ENCODE measurements around the gene PRR35.

Gene PRR35

GRCh38 chr16:565419-566330 lies 5.5 kb downstream of the PRR35 start:
- no peak for DNase-seq

DNA sequence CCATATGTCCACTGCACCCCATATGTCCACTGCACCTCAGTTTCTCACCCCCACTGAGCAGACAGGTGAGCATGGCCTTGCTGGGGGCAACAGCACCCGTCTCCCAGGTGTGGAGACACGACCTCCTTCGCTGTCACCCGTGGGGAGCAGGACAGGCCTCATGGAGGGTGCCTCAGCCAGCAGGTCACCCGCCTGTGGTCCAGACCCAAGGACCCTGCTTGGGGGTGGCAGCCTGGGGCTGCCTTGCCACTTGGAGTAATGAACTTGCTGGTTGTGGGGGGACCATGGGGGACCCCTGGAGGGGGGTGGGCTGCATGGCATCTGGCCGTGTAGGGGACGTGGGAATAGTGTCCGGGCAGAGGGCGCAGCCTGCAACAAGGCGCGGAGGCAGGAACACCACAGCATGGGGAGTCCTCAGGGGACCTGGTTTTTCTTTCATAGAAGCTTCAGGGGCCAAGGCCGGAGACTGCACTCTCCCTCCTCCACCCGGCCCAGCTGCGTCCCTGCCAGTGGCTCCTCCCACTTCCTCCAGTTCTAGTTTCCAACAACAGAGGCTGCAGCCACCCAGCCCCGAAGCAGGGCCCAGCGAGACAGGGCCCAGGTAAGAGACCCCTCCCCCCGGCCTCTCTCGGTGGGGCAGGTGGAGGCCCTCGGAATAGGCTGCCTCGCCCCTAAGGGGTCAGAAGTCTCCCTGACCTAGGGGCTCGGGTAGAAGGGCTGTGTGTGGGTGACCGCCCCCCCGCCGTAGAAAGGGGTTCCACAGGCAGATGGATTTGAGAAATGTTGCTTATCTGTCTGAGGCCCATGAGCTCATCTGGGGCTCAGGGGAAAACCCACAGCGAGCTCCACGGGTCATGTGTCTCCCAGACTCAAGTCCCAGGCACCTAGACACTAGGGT lies 6.5 kb downstream of the PRR35 start, which contains the start of gene NHLRC4:
Gene NHLRC4 (plus strand): TSS at position 531 of the 898 bp plus-strand sequence. CDS start 1,043 bp downstream, outside the sequence.
- DNase-seq = peak; percentile 23

- DNase-seq = no peak
Measured at GRCh38 chr16:567373-568256, 7.4 kb downstream of the PRR35 start.

DNA sequence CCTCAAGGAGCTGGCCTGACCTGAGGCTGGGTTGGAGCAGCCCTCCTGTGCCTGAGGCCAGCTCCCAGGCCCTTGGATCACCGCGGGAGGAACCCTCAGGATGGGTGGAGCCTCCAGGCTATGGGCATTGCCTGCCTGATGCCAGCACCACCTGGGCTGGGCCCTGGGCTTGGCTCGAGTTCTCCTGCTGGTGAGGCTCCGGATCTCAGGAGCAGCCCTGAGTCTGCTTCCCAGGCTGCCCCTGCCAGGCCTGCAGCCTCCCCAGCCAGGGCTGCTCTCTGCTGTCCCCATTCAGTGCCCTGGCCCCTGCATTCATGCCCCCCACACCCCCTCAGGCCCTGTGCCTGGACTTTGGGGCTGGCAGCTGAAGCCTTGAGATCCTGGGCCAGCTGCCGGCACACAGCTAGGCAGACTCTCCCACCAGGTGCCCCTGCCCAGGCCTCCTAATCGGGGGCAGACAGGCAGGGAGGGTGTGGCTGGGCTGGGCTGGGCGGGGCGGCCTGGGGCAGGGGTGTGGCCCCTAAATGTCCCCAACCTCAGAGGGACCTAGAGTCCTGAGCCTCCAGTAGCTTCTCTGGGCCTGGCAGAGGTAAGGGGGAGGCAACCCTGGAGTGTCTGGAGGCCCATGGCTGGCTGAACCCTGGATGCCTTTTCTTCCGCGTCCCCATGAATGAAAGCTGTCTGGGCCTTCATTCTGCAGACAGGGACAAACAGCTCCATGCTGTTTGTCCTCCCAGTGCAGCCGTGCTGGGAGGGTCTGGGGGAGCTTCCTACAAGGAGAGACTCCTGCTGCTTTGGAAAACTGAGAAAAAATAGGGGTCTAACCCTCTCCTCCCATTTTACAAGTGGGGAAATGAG lies 8.4 kb downstream of the PRR35 start:
- no peak for DNase-seq

DNA sequence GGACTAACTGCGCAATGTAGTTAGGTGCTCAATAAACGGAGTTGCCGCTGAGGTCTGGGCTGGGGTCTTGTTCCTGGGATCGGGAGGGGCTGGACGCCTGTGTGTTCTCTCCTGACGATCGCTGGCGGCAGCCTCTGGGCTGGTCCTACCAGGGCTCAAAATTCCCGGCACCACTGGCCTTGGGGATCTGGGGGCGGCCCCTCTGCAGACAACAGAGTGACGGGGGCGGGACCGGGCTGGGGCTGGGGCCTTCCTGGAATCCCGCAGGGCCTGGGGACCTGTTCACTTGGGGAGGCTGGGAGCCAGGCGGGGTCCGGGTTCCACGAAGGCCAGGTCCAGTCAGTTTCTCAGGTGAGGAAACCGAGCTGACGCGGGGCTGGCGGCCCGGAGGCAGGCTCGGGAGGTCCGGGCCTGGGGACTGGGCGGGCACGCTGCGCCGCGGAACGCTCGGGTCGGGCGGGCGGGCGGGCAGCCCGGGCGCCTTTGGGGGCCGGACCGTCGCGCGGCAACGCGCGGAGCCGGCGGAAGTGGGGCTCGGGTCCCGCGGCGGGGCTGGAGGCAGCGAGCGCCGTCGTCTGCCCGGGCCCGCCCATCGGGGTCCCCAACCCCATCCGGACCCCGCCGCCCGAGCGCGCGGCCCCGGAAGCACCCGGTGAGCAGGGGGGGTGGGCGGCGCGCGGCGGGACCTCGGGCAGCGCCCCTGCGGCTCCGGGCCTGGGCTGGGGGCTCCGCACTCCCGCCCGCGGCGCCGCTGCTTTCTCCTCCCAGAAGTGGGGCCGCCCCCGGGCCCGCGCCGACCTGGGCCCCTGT lies 9.5 kb downstream of the PRR35 start, which contains the start of gene PIGQ:
Gene PIGQ (plus strand): TSS at position 524 of the 810 bp plus-strand sequence. CDS start 4,107 bp downstream, outside the sequence.
- DNase-seq = peak; percentile 37

- DNase-seq = no peak
Measured at GRCh38 chr16:572865-573650, 12.9 kb downstream of the PRR35 start.

DNA sequence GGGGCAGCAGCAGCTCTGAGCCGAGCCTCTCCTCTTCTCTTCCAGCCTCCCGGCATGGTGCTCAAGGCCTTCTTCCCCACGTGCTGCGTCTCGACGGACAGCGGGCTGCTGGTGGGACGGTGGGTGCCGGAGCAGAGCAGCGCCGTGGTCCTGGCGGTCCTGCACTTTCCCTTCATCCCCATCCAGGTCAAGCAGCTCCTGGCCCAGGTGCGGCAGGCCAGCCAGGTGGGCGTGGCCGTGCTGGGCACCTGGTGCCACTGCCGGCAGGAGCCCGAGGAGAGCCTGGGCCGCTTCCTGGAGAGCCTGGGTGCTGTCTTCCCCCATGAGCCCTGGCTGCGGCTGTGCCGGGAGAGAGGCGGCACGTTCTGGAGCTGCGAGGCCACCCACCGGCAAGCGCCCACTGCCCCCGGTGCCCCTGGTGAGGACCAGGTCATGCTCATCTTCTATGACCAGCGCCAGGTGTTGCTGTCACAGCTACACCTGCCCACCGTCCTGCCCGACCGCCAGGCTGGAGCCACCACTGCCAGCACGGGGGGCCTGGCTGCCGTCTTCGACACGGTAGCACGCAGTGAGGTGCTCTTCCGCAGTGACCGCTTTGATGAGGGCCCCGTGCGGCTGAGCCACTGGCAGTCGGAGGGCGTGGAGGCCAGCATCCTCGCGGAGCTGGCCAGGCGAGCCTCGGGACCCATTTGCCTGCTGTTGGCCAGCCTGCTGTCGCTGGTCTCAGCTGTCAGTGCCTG lies 14.0 kb downstream of the PRR35 start:
- no peak for DNase-seq

GRCh38 chr16:575354-576196 lies 15.4 kb downstream of the PRR35 start:
- no peak for DNase-seq

GRCh38 chr16:576197-576822 lies 16.1 kb downstream of the PRR35 start:
- no peak for DNase-seq

GRCh38 chr16:576823-577201 lies 16.6 kb downstream of the PRR35 start:
- DNase-seq = no peak

- DNase-seq = no peak
Measured at GRCh38 chr16:577796-578195, 17.6 kb downstream of the PRR35 start.

GRCh38 chr16:578232-578869 lies 18.2 kb downstream of the PRR35 start:
- no peak for DNase-seq

DNA sequence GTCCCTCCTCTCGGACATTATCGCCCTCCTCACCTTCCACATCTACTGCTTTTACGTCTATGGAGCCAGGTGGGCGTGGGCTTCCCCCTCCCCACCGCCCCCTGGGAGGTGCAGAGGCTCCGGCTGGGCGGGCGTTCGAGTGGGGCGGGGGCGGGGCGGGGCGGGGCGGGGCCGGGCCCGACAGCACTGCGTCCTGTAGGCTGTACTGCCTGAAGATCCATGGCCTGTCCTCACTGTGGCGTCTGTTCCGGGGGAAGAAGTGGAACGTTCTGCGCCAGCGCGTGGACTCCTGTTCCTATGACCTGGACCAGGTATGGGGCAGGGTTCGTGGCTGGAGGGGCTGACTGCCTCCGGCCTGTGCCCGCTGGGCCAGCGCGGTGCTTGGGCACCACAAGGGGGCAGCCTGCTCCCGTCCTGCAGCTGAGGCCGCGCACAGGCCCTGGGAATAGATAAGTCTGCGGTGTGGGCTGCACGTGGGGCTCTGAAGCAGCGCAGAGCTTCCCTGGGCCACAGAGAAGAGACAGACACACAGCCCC lies 18.7 kb downstream of the PRR35 start:
- DNase-seq = peak; percentile 18

DNA sequence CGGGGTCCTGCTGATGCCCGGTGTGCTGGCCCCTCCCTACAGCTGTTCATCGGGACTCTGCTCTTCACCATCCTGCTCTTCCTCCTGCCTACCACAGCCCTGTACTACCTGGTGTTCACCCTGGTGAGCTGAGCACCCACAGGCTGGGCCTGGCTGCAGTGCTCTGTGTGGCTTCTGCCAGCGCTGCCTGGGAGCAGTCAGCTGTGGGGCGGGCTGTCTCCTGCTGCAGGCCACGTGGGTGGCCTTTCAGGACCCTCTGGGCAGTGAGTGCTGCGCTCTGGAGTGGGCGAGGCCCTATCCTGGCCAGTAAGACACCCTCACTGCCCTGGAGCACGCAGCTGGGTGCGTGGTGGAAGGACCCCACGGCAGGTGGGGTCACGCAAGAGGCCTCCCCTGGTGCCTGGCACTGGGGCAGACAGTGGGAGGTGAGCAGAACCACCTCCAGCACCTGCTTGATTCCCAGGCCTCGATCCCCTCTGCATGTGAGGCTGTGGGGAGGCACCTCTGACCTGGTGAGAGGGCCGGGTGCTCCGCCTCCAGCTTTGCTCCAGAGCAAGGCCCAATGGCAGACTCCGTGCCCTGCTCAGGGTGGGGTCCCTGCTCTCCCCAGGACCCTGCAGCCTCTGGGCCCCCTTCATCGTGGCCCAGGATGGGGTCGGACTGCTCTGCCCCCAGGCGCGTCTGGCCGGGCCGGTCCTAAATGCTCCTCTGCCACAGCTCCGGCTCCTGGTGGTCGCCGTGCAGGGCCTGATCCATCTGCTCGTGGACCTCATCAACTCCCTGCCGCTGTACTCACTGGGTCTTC lies 20.1 kb downstream of the PRR35 start:
- DNase-seq = no peak

- DNase-seq = no peak
Measured at GRCh38 chr16:580946-581498, 20.8 kb downstream of the PRR35 start.
